Stimulated activated CD4-positive, alpha-beta T cell treated with anti-CD3 and anti-CD28 coated beads, Interleukin-15, amount 100 ng/mL, for 48 hours (primary cell): ENCODE results near the gene ZMYM2.

Experiments
- DNase-seq, 2 donors: peaks; one replicate each; pipeline ENCODE4 v3.0.0-alpha.2; 2020; ENCODE audit warnings: low read depth in 2 of 2

The ZMYM2 gene

GRCh38 chr13:20132052-20132634 is 173.6 kb downstream of the ZMYM2 start:
- no peak for DNase-seq

DNA sequence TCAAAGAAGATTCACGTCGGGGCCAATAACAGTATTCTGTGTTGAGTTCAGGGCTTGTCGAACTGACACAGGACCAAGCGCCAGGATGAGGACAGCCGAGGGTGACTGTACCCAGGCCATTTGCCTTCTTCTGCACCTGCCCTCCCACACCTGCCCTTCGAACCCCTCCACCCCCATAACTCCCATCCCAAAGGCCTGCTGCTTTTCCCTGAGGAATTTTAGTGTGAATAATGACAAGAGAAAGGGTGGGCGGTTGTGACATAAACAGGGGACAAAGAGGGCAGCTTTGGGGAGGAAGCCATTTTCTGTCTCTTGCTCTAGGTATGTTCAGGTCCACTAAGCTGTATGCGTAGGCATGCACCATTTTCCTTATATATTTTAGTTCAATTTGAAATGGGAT is 176.2 kb downstream of the ZMYM2 start:
- DNase-seq, result no peak

DNA sequence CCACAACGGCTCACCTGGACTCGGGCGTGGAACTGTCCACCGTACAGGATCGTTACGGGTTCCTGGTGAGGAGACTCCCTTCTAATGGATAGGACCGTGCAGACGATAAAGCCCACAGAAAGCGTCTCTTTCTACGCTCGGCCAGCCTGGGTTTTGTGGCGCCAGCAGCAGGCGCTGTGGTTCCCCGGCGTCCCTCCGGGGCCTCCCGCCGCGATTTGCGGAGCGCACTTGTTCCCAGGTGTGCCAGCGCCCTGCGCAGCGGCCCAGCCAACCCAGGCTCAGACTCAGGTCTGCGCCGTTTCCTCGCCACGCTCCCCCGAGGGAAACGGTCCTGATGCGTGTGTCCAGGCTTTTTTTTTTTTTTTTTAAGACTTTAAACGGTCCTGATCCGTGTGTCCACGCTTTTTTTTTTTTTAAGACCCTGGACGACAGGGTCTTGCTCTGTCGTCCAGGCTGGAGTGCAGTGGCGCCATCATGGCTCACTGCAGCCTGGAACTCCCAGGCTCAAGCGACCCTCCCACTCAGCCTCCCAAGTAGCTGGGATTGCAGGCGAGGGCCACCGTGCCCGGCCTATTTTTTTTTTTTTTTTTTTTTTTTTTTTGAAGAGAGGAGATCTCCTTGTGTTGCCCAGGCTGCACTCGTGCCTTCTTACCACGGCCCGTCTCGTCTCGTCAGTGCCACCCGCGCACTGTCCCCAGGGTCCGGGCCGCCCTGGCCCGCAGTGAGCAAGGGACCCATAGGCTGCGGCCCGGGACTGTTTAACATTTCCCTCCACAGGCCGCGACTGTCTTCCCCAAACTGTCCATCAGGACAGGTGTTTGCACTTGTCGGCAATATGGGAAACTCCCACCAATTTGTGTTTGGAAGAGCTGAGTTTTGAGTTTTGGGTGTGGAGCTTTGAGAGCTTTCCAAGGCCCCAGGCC is 178.5 kb downstream of the ZMYM2 start:
- DNase-seq, result peak in 1 of 2 donors; percentile 36

GRCh38 chr13:20137875-20138274 is 179.3 kb downstream of the ZMYM2 start:
- DNase-seq, result no peak

DNA sequence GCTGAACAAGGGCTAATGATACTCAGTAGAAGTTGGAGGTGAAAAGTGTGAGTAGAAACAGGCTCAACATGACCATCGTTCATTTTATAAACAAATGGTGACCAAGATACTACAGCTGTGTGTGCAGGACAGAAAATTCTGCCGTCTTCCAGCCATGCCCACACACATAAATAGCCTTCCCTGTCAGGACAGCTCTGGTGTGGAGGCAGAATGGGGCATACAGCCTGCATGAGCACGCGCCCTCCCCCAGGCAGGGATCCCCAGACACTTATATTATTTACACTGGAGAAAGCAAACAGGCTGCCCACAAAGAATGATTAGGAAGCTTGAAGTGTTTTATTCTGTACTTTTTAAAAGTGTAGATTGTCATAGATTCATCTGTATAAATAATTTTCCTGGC is 182.0 kb downstream of the ZMYM2 start:
- no peak for DNase-seq
